HL-60 (cell line): ENCODE measurements around the gene APOL2.

Experiments
- DNase-seq, 2 experiments: peaks; one replicate each; pipeline ENCODE4 v3.0.0-alpha.2; 2010 to 2020; ENCODE audit warnings: low read depth in 1 of 2, low spot score in 1 of 2
- H3K27ac ChIP-seq: fragments of 250-450 bp; sonication (Bioruptor Pico); replicated peaks from 2 replicates; pipeline ENCODE4 v1.5.1; 2020; ENCODE audit warnings: mild to moderate bottlenecking, moderate library complexity
- H3K27me3 ChIP-seq: fragments of 250-450 bp; sonication (Bioruptor Pico); 2 replicates; pipeline ENCODE4 v1.5.1; 2021; ENCODE audit warnings: mild to moderate bottlenecking, moderate library complexity; ENCODE audit not compliant: insufficient read depth, poor library complexity, severe bottlenecking
- H3K4me3 ChIP-seq: replicated peaks from 2 replicates; pipeline ENCODE4 v1.5.1; 2011; ENCODE audit warnings: mild to moderate bottlenecking, control low read depth, low read length; ENCODE audit not compliant: insufficient read depth
- CTCF ChIP-seq: IDR thresholded peaks from one replicate; pipeline ENCODE4 v1.5.1; 2011; ENCODE audit warnings: low read length, control low read depth, inconsistent platforms; ENCODE audit not compliant: insufficient read depth
- GABPA ChIP-seq: IDR thresholded peaks from 2 replicates; pipeline ENCODE4 v1.6.1; 2012; ENCODE audit warnings: low read depth
- POLR2AphosphoS5 ChIP-seq: IDR thresholded peaks from 2 replicates; pipeline ENCODE4 v1.6.1; 2012; ENCODE audit warnings: low read depth
- REST ChIP-seq: IDR thresholded peaks from 2 replicates; pipeline ENCODE4 v1.6.1; 2012; ENCODE audit warnings: low read depth; ENCODE audit not compliant: insufficient replicate concordance
- SPI1 ChIP-seq: IDR thresholded peaks from 2 replicates; pipeline ENCODE4 v1.6.1; 2012; ENCODE audit warnings: low read depth, mild to moderate bottlenecking, borderline replicate concordance

Gene APOL2

GRCh38 chr22:36226189-36226588 is 13.1 kb downstream of the APOL2 start:
- H3K4me3 ChIP-seq: no peak overlapping the region
- no peaks in the 10 kb centered on the region for H3K27me3 ChIP-seq
- no peak for DNase-seq
- no peak overlapping the region for H3K27ac ChIP-seq
- TF ChIP-seq REST: no peak
- no peak for TF ChIP-seq GABPA
- TF ChIP-seq SPI1: no peak
- no peak for TF ChIP-seq POLR2AphosphoS5
- no peak for TF ChIP-seq CTCF

- no peak for DNase-seq
- Histone ChIP-seq H3K27me3 (no peaks in the 10 kb centered on the region), H3K4me3 (no peak overlapping the region), H3K27ac (no peak overlapping the region)
- no peak for TF ChIP-seq CTCF
- no peak for TF ChIP-seq GABPA
- TF ChIP-seq SPI1: no peak
- TF ChIP-seq POLR2AphosphoS5: no peak
- no peak for TF ChIP-seq REST
These were observed 13.9 kb downstream of the APOL2 start for GRCh38 chr22:36225333-36225922.

GRCh38 chr22:36224245-36224644 is 15.1 kb downstream of the APOL2 start:
- Histone ChIP-seq H3K27ac (no peak overlapping the region), H3K27me3 (no peaks in the 10 kb centered on the region), H3K4me3 (no peak overlapping the region)
- TF ChIP-seq REST (no peak), POLR2AphosphoS5 (no peak), SPI1 (no peak), GABPA (no peak), CTCF (no peak)
- DNase-seq: no peak
